DND-41 (cell line): ENCODE results near the gene CTF1.

Source experiments
- ATAC-seq: fragments of 200-7000 bp; cut with Tn5 transposase; 3 replicates; pipeline ENCODE4 v1.9.1; 2021; ENCODE audit warnings: low read depth; ENCODE audit not compliant: insufficient read depth
- DNase-seq: peaks from one replicate; pipeline ENCODE4 v3.0.0-alpha.2; 2020
- H2AFZ ChIP-seq: 2 replicates; pipeline ENCODE4 v1.6.0; 2012; ENCODE audit warnings: low read depth, low read length
- H3K27ac ChIP-seq: 2 replicates; pipeline ENCODE4 v1.5.1; 2012; ENCODE audit warnings: low read length, inconsistent platforms
- H3K27me3 ChIP-seq: fragments of 200-600 bp; sonication (generic); 2 replicates; pipeline ENCODE4 v1.6.0; 2012; ENCODE audit warnings: low read length, mild to moderate bottlenecking, inconsistent platforms; ENCODE audit not compliant: insufficient read depth, poor library complexity
- H3K36me3 ChIP-seq: 2 replicates; pipeline ENCODE4 v1.5.1; 2012; ENCODE audit warnings: low read length, inconsistent platforms; ENCODE audit not compliant: insufficient read depth
- H3K4me1 ChIP-seq: 2 replicates; pipeline ENCODE4 v1.5.1; 2012; ENCODE audit warnings: mild to moderate bottlenecking, low read length; ENCODE audit not compliant: insufficient read depth
- H3K4me2 ChIP-seq: 2 replicates; pipeline ENCODE4 v1.6.0; 2012; ENCODE audit warnings: mild to moderate bottlenecking, moderate library complexity, low read length, inconsistent platforms; ENCODE audit not compliant: insufficient read depth
- H3K4me3 ChIP-seq, 2 experiments: fragments of 200-600 bp in 1 of 2; shearing (Covaris generic) in 1 of 2; 2 replicates each; pipeline ENCODE4 v1.5.1; 2012 to 2016; ENCODE audit warnings: inconsistent platforms in 2 of 2, low read length in 2 of 2, mild to moderate bottlenecking in 2 of 2, low read depth in 1 of 2, moderate library complexity in 1 of 2
- H3K79me2 ChIP-seq: 2 replicates; pipeline ENCODE4 v1.6.0; 2012; ENCODE audit warnings: low read length, inconsistent platforms; ENCODE audit not compliant: insufficient read depth
- H3K9ac ChIP-seq: 2 replicates; pipeline ENCODE4 v1.6.0; 2012; ENCODE audit warnings: low read depth, mild to moderate bottlenecking, inconsistent platforms, low read length, moderate library complexity
- H3K9me3 ChIP-seq: 2 replicates; pipeline ENCODE4 v1.5.1; 2012; ENCODE audit warnings: low read length, moderate library complexity, mild to moderate bottlenecking, inconsistent platforms; ENCODE audit not compliant: insufficient read depth, severe bottlenecking
- H4K20me1 ChIP-seq: 2 replicates; pipeline ENCODE4 v1.6.0; 2012; ENCODE audit warnings: low read length; ENCODE audit not compliant: insufficient read depth
- CTCF ChIP-seq: IDR thresholded peaks from 2 replicates; pipeline ENCODE4 v1.5.1; 2012; ENCODE audit warnings: borderline replicate concordance, low read length, moderate library complexity, mild to moderate bottlenecking; ENCODE audit not compliant: poor library complexity, severe bottlenecking; ENCODE audit errors: extremely low read depth
- EZH2 ChIP-seq: IDR thresholded peaks from 3 replicates; pipeline ENCODE4 v1.6.1; 2012; ENCODE audit warnings: borderline replicate concordance, low read depth, mild to moderate bottlenecking, moderate library complexity, low read length, inconsistent platforms; ENCODE audit not compliant: severe bottlenecking

The CTF1 gene

DNA sequence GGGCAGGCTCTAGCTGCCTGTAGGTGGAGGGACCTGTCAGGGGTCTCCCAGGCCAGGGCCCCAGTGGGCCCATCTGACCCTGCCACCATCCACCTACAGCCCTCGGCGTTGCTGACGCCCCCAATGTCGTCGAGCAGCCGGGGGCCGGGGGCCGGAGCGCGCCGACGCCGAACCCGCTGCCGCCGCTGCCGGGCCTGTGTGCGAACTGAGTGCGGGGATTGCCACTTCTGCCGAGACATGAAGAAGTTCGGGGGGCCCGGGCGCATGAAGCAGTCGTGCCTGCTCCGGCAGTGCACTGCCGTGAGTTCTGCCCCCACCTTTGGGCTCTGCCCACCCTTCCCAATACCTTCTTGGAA is 29.2 kb downstream of the CTF1 start:
- H2AFZ ChIP-seq: no peak overlapping the region
- H3K4me2 ChIP-seq: peak overlapping the region; percentile 86
- peaks cover 31% of the 10 kb centered on the region for H3K79me2 ChIP-seq
- H3K9ac ChIP-seq: peak overlapping the region; percentile 73; the same call in 1 of the 2 replicates
- no peak overlapping the region for H3K27ac ChIP-seq
- no peak for TF ChIP-seq EZH2
- TF ChIP-seq CTCF: no peak
- peak overlapping the region in 1 of 2 experiments; percentile 72; a peak in 1 of 4 replicates for H3K4me3 ChIP-seq
- peaks cover 18% of the 10 kb centered on the region for H4K20me1 ChIP-seq
- H3K27me3 ChIP-seq: no peaks in the 10 kb centered on the region
- DNase-seq: no peak
- peaks cover 49% of the 10 kb centered on the region for H3K4me1 ChIP-seq
- H3K36me3 ChIP-seq: peaks cover 50% of the 10 kb centered on the region
- no peak for ATAC-seq
- H3K9me3 ChIP-seq: no peaks in the 10 kb centered on the region

- peaks cover 31% of the 10 kb centered on the region for H3K79me2 ChIP-seq
- H2AFZ ChIP-seq: no peak overlapping the region
- ATAC-seq (no peak), DNase-seq (no peak)
- no peaks in the 10 kb centered on the region for H3K27me3 ChIP-seq
- H4K20me1 ChIP-seq: peaks cover 18% of the 10 kb centered on the region
- no peak overlapping the region; the same call in 1 of the 2 replicates for H3K27ac ChIP-seq
- peak overlapping the region in 1 of 2 experiments; percentile 4; a peak in 1 of 4 replicates for H3K4me3 ChIP-seq
- TF ChIP-seq CTCF: no peak
- TF ChIP-seq EZH2: no peak
- H3K9ac ChIP-seq: peak overlapping the region; percentile 73; the same call in 1 of the 2 replicates
- H3K4me2 ChIP-seq: peak overlapping the region; percentile 86; the same call in 1 of the 2 replicates
- H3K36me3 ChIP-seq: peaks cover 56% of the 10 kb centered on the region
- H3K4me1 ChIP-seq: peaks cover 45% of the 10 kb centered on the region
- H3K9me3 ChIP-seq: no peaks in the 10 kb centered on the region
Measured at GRCh38 chr16:30925995-30926811, 29.8 kb downstream of the CTF1 start.

GRCh38 chr16:30926937-30927788 is 30.7 kb downstream of the CTF1 start:
- DNase-seq (no peak), ATAC-seq (no peak)
- peaks cover 35% of the 10 kb centered on the region for H3K4me1 ChIP-seq
- H3K9me3 ChIP-seq: no peaks in the 10 kb centered on the region
- H3K27ac ChIP-seq: no peak overlapping the region
- H2AFZ ChIP-seq: no peak overlapping the region
- no peak overlapping the region for H3K9ac ChIP-seq
- H3K36me3 ChIP-seq: peaks cover 64% of the 10 kb centered on the region
- peaks cover 31% of the 10 kb centered on the region for H3K79me2 ChIP-seq
- TF ChIP-seq CTCF (no peak), EZH2 (no peak)
- no peaks in the 10 kb centered on the region for H3K27me3 ChIP-seq
- H3K4me2 ChIP-seq: peak overlapping the region; percentile 86; the same call in 1 of the 2 replicates
- no peak overlapping the region for H3K4me3 ChIP-seq
- H4K20me1 ChIP-seq: peaks cover 18% of the 10 kb centered on the region
